ENCODE results near the gene ITCH.
"Not testable (repeated sequence)": the region's sequence is repeated elsewhere in the genome, so short reads cannot be mapped to it uniquely, and the experiment has no call there.

Gene ITCH

GRCh38 chr20:34382877-34383455 lies 19.9 kb downstream of the ITCH start:
- not testable (repeated sequence) for DNase-seq

DNA sequence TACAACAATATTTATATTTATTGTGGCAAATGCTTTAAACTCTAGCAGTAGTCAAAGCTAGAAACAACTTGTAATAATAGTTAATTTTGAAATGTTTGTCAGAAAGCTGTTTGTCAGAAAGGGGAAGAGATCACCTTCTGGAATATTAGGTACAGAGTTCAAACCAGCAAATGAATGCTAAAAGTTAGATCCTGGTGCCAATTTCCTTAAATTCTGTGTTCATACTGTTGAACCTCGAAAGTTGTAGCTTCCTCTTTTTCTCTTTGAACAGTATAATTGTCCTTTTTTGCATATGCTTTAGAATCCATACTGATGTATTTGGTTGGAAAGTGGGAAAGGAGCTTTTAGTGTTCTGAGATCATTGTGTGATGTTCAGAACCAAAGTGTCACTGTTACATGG lies 22.4 kb downstream of the ITCH start:
- no peak for DNase-seq

GRCh38 chr20:34388000-34388399 lies 24.9 kb downstream of the ITCH start:
- DNase-seq: no peak

DNA sequence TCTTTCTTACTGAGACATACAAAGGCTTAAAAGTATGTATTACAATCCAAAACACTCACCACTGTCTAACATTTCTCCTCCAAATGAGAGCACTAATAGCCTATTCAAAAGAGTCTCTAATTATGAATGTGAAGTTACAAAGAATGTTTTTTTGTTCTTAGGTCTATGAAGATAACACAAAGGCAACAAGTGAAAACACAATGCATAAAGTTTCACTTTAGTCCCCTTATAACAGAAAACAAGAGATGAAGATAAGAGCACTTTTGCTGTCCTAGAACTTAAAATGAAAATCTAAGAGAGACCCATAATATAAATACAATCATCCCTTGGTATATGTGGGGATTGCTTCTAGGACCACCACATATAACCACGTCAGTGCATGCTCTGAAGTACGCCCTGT lies 25.6 kb downstream of the ITCH start:
- no peak for DNase-seq

GRCh38 chr20:34389206-34389953 lies 26.3 kb downstream of the ITCH start:
- DNase-seq: peak; percentile 82

GRCh38 chr20:34389954-34390555 lies 27.0 kb downstream of the ITCH start:
- DNase-seq: no peak

DNA sequence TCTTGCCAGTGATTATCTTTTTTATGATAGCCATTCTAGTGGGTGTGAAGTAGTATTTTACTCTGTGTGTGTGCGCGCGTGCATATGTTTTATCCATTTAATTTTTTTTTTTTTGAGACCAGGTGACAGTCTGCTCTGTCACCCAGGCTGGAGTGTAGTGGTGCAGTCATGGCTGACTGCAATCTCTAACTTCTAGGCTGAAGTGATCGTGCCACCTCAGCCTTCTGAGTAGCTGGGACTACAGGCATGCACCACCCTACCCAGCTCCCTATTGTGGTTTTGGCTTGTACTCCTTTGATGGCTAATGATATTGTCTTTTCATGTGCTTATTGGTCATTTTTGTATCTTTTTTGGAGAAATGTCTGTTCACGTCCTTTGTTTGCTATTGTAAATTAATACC lies 33.3 kb downstream of the ITCH start:
- DNase-seq: no peak

GRCh38 chr20:34397096-34397495 lies 34.0 kb downstream of the ITCH start:
- no peak for DNase-seq

- not testable (repeated sequence) for DNase-seq
These were observed 37.7 kb downstream of the ITCH start for GRCh38 chr20:34400776-34401175.

DNA sequence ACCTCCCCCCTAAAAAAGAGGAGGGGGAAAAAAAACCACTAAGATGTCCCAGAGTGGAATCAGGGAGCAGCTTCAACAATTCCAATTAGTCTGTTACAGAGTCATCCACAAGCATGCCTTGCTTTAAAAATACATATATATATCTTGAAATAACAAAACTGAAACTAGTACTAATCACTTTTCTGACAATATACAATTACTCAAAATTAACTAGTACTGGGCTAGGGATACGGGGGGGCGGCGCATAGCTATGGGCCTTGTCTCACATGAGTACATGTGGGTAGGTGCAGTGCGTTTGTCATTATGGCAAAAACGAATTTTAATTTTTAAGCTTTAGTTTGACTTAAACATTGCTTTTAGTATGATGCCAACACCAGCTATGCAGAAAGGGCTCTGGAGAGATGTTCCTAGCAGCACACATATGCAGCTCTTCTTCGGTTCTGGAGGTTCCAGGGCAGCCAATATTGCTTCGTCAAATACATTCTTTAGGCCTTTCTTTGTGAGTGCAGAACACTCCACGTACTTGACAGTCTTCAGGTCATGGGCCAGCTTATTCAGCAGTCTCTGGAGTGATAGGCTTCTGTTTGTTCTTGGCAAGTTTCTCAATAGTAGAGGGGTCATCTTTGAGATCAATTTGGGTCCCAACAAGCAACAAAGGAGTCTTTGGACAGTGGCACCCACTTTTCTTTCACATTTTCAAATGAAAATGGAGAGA lies 38.8 kb downstream of the ITCH start:
- no peak for DNase-seq

DNA sequence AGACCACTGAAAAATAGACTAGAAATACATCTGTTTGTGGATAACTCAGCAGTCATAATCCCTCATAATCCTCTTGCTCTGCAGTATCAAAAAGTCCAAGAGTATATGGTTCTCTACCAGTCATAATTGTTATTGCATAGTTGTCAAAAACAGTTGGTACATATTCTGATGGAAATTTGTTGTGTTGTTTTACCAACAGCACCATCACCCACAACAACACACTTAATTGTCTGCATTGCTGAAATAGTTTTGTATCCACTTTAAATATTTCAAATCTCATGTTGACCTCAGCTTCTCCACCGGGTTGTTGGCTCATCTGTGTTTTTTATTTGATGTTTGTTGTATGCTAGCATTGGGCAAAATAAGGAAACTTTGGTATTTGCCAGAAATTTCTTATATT lies 39.4 kb downstream of the ITCH start:
- no peak for DNase-seq

GRCh38 chr20:34403063-34403827 lies 40.2 kb downstream of the ITCH start:
- DNase-seq: no peak

GRCh38 chr20:34403908-34404307 lies 40.8 kb downstream of the ITCH start:
- DNase-seq: no peak

GRCh38 chr20:34404803-34405202 lies 41.7 kb downstream of the ITCH start:
- no peak for DNase-seq

DNA sequence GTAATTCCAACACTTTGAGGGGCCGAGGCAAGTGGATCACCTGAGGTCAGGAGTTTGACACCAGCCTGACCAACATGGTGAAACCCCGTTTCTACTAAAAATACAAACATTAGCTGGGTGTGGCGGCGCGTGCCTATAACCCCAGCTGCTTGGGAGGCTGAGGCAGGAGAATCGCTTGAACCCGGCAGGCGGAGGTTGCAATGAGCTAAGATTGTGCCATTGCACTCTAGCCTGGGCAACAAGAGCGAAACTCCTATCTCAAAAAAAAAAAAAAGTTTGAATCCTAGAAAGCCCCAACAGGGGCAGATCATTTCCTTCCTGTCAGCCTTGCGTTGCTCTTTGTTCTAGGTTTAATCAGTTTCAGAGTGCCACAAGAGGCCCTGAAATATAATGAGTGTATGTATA lies 42.2 kb downstream of the ITCH start:
- DNase-seq: not testable (repeated sequence)

DNA sequence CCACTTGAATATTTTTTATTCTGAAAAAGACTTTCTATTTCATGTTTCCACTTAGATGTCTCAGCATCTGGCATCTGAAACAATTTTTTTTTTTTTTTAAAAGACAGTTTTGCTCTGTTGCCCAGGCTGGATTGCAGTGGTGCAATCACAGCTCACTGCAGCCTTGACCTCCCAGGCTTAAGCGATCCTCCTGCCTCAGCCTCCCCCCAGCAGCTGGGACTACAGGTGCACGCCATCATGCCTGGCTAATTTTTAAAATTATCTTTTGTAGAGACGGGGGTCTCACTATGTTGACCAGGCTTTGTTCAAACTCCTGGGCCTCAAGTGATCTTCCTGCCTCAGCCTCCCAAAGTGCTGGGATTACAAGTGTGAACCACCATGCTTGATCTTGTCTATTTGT lies 42.9 kb downstream of the ITCH start:
- not testable (repeated sequence) for DNase-seq

GRCh38 chr20:34407962-34408474 lies 44.9 kb downstream of the ITCH start:
- DNase-seq: no peak

DNA sequence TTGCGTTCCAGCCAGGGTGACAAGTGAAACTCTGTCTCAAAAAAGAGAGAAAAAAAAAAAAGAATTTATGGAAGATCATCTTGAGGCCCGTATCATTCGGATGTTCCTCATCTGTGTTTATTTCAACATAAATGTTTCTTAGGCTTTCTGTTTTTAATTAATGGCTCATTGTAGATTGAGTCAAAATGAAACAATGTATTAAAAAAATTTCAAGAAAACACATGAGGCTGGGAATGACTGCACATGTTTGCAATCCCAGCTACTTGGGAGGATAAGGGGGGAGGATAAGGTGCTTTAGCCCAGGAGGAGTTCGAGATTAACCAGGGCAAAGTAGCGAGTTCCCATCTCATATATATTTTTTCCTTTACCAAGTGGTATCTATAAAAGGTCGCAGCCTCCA lies 47.3 kb downstream of the ITCH start:
- no peak for DNase-seq

- no peak for DNase-seq
These were observed 49.4 kb downstream of the ITCH start for GRCh38 chr20:34412453-34412852.

GRCh38 chr20:34414525-34414924 lies 51.5 kb downstream of the ITCH start:
- DNase-seq: not testable (repeated sequence)

DNA sequence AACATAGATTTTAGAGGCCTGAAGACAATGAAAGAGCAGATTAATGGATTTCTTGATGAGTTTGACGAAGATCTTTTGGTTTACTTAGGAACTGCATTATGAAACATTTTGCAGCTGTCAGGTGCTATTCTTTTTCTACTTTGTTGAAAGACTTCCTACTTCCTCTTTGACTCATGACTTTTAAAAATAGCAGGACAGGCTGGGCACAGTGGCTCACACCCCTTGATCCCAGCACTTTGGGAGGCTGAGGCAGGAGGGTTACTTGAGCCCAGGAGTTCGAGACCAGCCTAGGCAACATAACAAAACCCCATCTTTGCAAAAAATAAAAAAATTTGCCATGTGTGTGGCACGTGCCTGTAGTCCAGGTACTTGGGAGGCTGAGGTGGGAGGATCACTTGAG lies 52.0 kb downstream of the ITCH start:
- no peak for DNase-seq

DNA sequence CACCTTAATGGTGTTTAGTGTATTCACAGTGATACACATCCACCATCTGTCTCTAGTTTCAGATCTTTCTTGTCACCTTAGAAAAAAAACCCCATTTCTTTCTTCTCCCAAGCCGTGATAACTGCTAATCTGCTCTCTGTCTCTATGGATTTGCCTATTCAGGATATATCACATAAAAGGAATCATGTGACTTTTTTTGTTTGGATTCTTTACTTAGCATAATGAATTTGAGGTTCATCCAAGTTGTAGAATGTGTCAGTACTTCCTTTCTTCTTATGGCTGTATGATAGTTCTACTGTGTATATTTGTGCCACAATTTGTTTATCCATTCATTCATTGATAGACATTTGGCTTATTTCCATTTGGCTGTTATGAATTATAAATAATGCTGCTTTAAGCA lies 57.1 kb downstream of the ITCH start:
- peak; percentile 88 for DNase-seq

DNA sequence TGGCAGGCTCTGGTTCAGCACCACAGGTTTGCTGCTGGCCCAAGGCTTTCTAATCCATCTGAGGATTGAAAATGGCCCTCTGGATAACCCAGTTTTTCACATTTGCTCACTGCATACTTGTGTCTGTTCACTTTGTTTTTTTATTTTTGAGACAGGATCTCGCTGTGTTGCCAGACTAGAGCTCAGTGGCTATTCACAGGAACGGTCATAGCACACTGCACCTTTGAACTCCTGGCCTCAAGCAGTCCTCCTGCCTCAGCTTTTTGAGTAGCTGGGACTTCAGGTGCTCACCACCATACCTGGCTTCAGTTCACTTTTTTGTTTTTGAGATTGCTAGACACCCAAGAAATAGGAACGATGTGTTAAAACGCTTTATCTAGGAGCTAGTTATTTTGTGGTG lies 57.9 kb downstream of the ITCH start:
- no peak for DNase-seq
